Measurements from ENCODE around the gene NEUROG1. TPM values are rescaled to one million over a fixed set of nuclear protein-coding genes. Genes with fewer than 3 reads are reported as not detected.

Gene NEUROG1, protein sequence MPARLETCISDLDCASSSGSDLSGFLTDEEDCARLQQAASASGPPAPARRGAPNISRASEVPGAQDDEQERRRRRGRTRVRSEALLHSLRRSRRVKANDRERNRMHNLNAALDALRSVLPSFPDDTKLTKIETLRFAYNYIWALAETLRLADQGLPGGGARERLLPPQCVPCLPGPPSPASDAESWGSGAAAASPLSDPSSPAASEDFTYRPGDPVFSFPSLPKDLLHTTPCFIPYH
- total RNA-seq (not detected), polyA plus RNA-seq (not detected)
- long read RNA-seq, donor 1 = 0 reads
- long read RNA-seq, donor 2 = 0 reads

DNA sequence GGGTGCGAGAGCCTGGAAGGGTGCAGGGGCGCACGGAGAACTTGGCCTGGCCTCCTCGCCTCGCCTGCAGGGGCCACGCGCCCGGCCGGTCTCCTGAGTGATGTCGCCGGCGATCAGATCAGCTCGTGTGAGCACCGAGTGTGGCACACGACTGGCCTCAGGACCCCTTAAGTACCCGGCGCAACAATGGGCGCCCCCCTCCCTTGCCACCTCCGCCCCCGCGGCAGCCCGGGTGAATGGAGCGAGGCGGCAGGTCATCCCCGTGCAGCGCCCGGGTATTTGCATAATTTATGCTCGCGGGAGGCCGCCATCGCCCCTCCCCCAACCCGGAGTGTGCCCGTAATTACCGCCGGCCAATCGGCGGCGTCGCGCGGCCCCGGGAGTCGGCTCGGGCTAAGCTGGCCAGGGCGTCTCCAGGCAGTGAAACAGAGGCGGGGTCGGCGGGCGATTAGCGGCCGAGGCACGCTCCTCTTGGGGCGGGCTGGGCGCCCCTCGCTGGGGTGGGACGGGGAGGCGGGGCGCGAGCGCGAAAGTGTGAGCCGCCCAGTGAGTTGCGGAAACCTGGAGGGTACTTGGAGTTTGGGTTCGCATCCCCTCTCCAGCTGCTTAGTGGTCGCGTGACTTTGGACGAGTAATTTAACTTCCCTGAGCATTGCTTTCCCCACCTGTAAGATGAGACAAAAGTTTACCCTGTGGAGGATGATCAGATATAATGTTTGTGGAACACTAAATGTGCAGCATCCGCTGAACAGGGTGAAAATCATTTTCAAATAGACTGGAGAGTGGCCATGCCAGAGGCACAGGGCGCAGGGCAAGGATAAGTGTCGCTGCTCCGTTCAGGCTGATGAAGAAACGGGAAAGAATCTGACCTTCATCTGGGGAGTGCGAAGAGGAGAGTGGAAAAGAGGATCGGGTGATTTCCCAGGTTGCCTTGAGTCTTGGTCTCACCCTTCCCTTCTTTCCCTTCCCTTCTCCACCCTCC is at the start of gene NEUROG1:
TSS of gene NEUROG1 (minus strand) at position 145 of the 982 bp plus-strand sequence. CDS start 274 bp downstream, outside the sequence.
- Histone ChIP-seq H3K4me1 (peaks cover 0 to 22% (median 19%) of the 10 kb centered on the region in 6 donors), H3K4me3 (peak within 1 kb of the TSS in 7 of 8 donors; percentile 1 to 56 (median 13)), H3K36me3 (no peaks in the 10 kb centered on the region), H3K9me3 (no peaks in the 10 kb centered on the region), H3K27me3 (replicated peaks in 1 of 7) (peaks cover 0 to 100% (median 70%) of the 10 kb centered on the region in 7 donors), H3K27ac (no peak within 1 kb of the TSS)
- TF ChIP-seq, protein P1, sequence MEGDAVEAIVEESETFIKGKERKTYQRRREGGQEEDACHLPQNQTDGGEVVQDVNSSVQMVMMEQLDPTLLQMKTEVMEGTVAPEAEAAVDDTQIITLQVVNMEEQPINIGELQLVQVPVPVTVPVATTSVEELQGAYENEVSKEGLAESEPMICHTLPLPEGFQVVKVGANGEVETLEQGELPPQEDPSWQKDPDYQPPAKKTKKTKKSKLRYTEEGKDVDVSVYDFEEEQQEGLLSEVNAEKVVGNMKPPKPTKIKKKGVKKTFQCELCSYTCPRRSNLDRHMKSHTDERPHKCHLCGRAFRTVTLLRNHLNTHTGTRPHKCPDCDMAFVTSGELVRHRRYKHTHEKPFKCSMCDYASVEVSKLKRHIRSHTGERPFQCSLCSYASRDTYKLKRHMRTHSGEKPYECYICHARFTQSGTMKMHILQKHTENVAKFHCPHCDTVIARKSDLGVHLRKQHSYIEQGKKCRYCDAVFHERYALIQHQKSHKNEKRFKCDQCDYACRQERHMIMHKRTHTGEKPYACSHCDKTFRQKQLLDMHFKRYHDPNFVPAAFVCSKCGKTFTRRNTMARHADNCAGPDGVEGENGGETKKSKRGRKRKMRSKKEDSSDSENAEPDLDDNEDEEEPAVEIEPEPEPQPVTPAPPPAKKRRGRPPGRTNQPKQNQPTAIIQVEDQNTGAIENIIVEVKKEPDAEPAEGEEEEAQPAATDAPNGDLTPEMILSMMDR (IDR thresholded peaks at IDR 0.05 in 8 of 11, conservative IDR thresholded peaks at IDR 0.05 in 3 of 11) = no peak
- TF ChIP-seq POLR2AphosphoS5 (IDR thresholded peaks at IDR 0.05) (no peak), POLR2A (IDR thresholded peaks at IDR 0.05) (no peak)
- intact Hi-C loops (cut with DNase I; ENCODE audit: low total_unique reads) = no loop called here
- no peak for DNase-seq
- WGBS, 5 donors = 3 to 6% (median 4%) methylated on average over 43 to 74 of the region's 74 CpGs

DNA sequence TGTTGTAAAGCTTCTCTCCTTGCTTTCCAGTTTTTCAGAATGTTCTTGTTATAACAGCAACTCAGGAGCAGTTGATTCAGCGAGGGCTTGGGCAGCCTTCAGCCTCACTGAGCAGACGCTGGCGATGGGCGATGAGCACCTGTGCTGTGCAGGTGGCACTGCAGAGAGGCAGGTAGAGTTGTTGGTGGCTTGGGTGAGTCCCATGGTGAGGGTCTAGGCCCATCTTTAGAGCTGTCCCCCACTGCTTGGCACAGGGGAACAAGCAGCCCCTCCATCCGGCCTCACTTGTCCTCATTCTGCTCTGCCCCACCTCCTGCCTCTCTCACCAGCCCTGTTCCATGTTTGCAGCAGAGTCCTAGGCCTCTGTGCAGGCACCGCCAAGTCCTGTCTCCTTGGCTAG is 49.2 kb upstream of the NEUROG1 start:
- no peaks in the 10 kb centered on the region for H3K4me1 ChIP-seq
- 91 to 96% (median 93%) methylated on average over 6 of the region's 6 CpGs for WGBS, 5 donors
- peak; percentile 71 for DNase-seq

DNA sequence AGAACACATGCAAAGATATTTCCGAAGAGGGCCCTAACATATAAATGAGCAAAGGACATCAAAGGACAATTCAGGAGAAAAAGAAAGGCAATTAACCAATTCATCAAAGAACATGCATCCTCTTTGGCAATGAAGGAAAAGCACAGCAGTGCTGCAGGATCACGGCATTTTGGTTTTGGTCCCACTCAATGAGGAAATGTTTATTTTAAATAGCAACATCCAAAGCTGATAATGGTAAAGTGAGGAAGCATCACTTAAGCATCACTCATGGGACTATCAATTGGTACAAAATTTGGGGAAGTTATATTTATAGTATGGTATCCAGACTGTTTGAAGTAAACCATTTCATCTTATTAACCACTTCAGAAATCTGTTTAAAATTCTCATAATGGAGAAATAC is 48.5 kb upstream of the NEUROG1 start:
- no peaks in the 10 kb centered on the region for H3K9me3 ChIP-seq
- WGBS, 5 donors = 79 to 90% (median 85%) methylated on average over 2 of the region's 2 CpGs
- peaks cover 0 to 6% (median 2%) of the 10 kb centered on the region in 6 donors for H3K4me1 ChIP-seq
- no peak overlapping the region for H3K27ac ChIP-seq
- no peak overlapping the region for H3K4me3 ChIP-seq
- TF ChIP-seq, protein P1 (IDR thresholded peaks at IDR 0.05 in 8 of 11, conservative IDR thresholded peaks at IDR 0.05 in 3 of 11) = no peak
- no peak for TF ChIP-seq POLR2A (IDR thresholded peaks at IDR 0.05)
- TF ChIP-seq POLR2AphosphoS5 (IDR thresholded peaks at IDR 0.05) = no peak
- no peaks in the 10 kb centered on the region for H3K36me3 ChIP-seq
- intact Hi-C loops (cut with DNase I; ENCODE audit: low total_unique reads) = no loop called here
- DNase-seq = no peak
- H3K27me3 ChIP-seq (replicated peaks in 1 of 7) = peaks cover 0 to 62% (median 17%) of the 10 kb centered on the region in 7 donors

More for the DNA sequence above, 49.2 kb upstream of the NEUROG1 start:
- no peaks in the 10 kb centered on the region for H3K36me3 ChIP-seq
- intact Hi-C loops (cut with DNase I; ENCODE audit: low total_unique reads) = no loop called here
- H3K27me3 ChIP-seq (replicated peaks in 1 of 7) = peaks cover 0 to 55% (median 11%) of the 10 kb centered on the region in 7 donors
- no peaks in the 10 kb centered on the region for H3K9me3 ChIP-seq
- TF ChIP-seq POLR2AphosphoS5 (IDR thresholded peaks at IDR 0.05) (no peak), POLR2A (IDR thresholded peaks at IDR 0.05) (no peak)
- TF ChIP-seq, protein P1 (IDR thresholded peaks at IDR 0.05 in 8 of 11, conservative IDR thresholded peaks at IDR 0.05 in 3 of 11) = no peak
- no peak overlapping the region for H3K4me3 ChIP-seq
- no peak overlapping the region for H3K27ac ChIP-seq
